Mucosa of descending colon (tissue), 3 donors: ENCODE data around the gene PPP6R2. TPM values are rescaled to one million over a fixed set of nuclear protein-coding genes. Genes with fewer than 3 reads are reported as not detected.

Source experiments
- ATAC-seq: fragments of 200-7000 bp; cut with Tn5 transposase; one replicate; pipeline ENCODE4 v1.9.1; 2020; ENCODE audit warnings: mild to moderate bottlenecking, moderate library complexity
- DNase-seq, 3 donors: peaks; one replicate each; pipeline ENCODE4 v3.0.0-alpha.2; 2020
- H3K36me3 ChIP-seq: fragments of 200-600 bp; one replicate; pipeline ENCODE4 v1.8.0; 2021; ENCODE audit warnings: low read depth, mild to moderate bottlenecking
- H3K4me1 ChIP-seq: fragments of 200-600 bp; one replicate; pipeline ENCODE4 v1.8.0; 2021; ENCODE audit warnings: low read depth, mild to moderate bottlenecking
- H3K4me3 ChIP-seq: fragments of 200-600 bp; one replicate; pipeline ENCODE4 v1.8.0; 2021; ENCODE audit warnings: mild to moderate bottlenecking
- H3K9me3 ChIP-seq: fragments of 200-600 bp; one replicate; pipeline ENCODE4 v1.8.0; 2021; ENCODE audit warnings: mild to moderate bottlenecking
- intact Hi-C, 2 donors: fragments of 100-400 bp; cut with DNase I in 1 of 2; cut with micrococcal nuclease in 1 of 2; formaldehyde crosslinking; loops; one replicate each; pipeline versions ENCODE4 v1.11.0 to v1.11.1; 2022; cut with DNase I, micrococcal nuclease
- total RNA-seq, 3 donors: library from RNA; stranded (reverse); fragmentation: NEBNext Ultra II Directional in 2 of 3; extraction: Animal tissue kit (Norgen Biotek cat#: 25700) in 2 of 3; gene quantifications; one replicate each; pipeline versions ENCODE4 v1.2.1 to v1.2.4, GENCODE V29; 2021 to 2023
- TF ChIP-seq, protein P1 (sequence below): fragments of 200-600 bp; IDR thresholded peaks from one replicate; pipeline ENCODE4 v1.8.0; 2022; ENCODE audit warnings: antibody characterized with exemption, mild to moderate bottlenecking
- donor health status: DM: no; HTN: no; CAD: no; lungs with moderate emphysema.
- donor health status: DM: no; HTN: no; CAD: no.
- donor health status: DM: no; HTN: yes; CAD: no.

Gene PPP6R2
- total RNA-seq, 3 donors from 2014 or later = 54.3 to 61.7 (median 58.8) TPM

DNA sequence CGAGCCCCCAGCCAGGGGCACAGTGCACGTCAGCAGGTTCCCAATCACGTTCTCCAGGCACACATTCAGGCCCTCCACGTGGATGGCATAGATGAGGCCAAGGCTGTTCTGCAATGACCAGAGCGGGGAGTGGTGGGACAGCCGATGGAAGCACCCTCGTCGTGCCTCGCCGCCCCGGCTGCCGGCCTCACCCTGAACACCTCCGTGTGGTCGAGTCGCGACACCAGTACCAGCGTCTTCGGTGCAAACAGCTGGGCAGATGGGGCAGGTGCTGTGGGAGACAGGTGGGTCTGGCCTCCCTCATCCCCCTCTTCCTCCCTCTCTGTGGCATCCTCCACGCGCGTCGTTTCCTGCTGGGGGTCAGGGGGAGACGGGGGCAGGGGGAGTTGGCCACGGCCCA lies 124.2 kb downstream of the PPP6R2 start:
- intact Hi-C loops = no loop called here
- H3K9me3 ChIP-seq = no peaks in the 10 kb centered on the region
- TF ChIP-seq, protein P1, sequence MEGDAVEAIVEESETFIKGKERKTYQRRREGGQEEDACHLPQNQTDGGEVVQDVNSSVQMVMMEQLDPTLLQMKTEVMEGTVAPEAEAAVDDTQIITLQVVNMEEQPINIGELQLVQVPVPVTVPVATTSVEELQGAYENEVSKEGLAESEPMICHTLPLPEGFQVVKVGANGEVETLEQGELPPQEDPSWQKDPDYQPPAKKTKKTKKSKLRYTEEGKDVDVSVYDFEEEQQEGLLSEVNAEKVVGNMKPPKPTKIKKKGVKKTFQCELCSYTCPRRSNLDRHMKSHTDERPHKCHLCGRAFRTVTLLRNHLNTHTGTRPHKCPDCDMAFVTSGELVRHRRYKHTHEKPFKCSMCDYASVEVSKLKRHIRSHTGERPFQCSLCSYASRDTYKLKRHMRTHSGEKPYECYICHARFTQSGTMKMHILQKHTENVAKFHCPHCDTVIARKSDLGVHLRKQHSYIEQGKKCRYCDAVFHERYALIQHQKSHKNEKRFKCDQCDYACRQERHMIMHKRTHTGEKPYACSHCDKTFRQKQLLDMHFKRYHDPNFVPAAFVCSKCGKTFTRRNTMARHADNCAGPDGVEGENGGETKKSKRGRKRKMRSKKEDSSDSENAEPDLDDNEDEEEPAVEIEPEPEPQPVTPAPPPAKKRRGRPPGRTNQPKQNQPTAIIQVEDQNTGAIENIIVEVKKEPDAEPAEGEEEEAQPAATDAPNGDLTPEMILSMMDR = no peak
- ATAC-seq = no peak
- H3K36me3 ChIP-seq = peaks cover 19% of the 10 kb centered on the region
- no peak overlapping the region for H3K4me3 ChIP-seq
- H3K4me1 ChIP-seq = peaks cover 36% of the 10 kb centered on the region
- DNase-seq = no peak

DNA sequence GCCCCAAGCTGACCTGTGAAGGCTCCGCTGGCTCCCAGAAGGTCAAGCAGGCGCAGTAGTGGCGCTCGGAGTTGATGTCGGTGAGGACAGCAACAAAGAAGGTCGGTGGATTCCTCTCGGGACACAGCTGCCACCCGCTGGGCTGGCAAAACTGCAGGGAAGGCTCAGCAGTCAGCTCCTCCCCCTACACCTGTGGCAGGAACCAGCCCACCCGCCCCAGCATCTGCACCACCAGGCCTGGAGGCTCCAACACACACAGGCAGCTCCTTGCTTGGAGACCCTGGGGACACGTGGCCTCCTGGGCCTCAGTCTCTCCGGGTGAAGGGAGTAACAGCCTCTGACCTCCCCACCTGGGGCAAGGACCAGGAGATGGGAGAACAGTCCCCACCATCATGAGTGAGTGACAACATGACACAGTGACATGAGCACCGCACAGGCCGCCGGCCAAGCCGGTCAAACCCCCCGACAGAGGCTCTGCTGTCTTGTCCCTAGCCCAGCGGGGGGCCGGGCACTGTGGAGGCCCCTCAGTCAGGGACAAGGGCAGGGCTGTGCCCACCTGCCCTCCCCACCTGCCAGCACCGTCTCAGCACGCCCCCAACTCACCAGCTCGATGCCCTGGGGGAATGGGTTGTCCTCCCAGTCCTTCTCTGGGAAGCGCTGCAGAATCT lies 124.8 kb downstream of the PPP6R2 start:
- Histone ChIP-seq H3K4me3 (no peak overlapping the region), H3K9me3 (no peaks in the 10 kb centered on the region), H3K4me1 (peaks cover 42% of the 10 kb centered on the region), H3K36me3 (peaks cover 16% of the 10 kb centered on the region)
- no peak for ATAC-seq
- DNase-seq = no peak
- TF ChIP-seq, protein P1 = no peak
- intact Hi-C loops = no loop called here

DNA sequence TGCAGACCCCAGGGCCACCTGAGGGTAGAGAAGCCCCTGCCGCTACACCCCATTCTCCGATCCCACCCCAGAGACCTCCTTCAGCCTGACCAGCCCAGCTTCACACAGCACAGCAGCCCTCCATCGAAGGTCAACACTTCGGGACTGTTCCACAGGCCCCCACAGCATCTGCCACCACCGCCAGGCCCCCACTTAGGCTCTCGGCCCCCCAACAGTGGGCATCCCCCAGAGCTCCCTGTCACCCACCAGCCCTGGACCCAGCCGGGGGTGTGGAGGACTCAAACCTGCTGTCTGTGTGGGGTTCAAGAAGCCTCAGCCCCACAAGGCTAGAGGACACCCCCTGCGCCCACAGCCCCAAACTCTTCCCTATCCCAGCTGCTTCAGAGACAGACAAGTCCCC lies 125.5 kb downstream of the PPP6R2 start:
- no peak for ATAC-seq
- H3K4me1 ChIP-seq = peaks cover 49% of the 10 kb centered on the region
- intact Hi-C loops = no loop called here
- TF ChIP-seq, protein P1 = no peak
- no peaks in the 10 kb centered on the region for H3K9me3 ChIP-seq
- no peak overlapping the region for H3K4me3 ChIP-seq
- no peak for DNase-seq
- H3K36me3 ChIP-seq = peaks cover 16% of the 10 kb centered on the region

DNA sequence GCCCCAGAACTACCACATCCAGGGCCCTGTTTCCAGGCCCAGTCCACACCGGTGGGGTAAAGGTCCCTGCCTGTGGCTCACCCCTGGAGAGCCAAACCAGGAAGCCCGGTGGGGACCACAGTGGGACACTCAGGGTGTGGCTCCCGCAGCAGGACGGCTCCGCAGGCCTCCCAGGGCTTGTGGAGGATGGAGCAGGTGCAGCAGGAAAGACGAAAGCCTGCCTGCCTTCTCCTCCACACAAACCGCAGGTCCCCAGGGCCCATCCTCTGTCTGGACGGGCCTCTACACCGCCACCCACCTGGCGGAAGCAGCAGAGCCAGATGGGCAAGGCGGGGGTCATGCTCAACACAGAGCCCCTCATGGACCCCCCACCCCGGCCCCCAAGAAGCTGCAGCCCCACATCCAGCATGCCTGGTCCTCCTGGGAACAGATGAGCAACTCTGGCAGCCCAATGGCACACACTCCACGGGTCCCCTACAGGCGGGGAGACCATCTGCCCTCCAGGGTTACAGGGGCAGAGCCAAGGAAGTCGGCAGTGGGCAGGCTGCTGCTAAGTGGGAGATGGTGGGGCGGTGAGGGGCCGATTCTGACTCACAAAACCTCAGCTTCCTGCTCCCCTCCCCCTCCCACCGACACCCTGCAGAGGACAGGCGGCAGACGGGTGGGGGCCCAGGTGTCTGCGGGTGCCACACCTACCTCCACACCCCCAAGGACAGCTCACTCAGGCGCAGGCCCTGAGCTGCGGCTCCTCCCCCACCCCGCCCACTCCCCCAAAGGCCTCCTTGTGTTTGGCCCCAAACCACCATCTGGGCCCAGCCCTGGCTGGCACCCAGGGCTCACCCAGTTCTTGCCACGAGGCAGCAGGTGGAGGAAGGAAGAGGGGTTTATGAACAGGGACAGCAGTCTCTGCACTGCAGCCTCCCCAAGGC lies 126.5 kb downstream of the PPP6R2 start:
- Histone ChIP-seq H3K4me3 (no peak overlapping the region), H3K4me1 (peaks cover 53% of the 10 kb centered on the region), H3K36me3 (peaks cover 10% of the 10 kb centered on the region), H3K9me3 (no peaks in the 10 kb centered on the region)
- DNase-seq (peak; percentile 93 to 98 (median 96)), ATAC-seq (peak; percentile 85)
- TF ChIP-seq, protein P1 = no peak
- intact Hi-C loops = no loop called here

DNA sequence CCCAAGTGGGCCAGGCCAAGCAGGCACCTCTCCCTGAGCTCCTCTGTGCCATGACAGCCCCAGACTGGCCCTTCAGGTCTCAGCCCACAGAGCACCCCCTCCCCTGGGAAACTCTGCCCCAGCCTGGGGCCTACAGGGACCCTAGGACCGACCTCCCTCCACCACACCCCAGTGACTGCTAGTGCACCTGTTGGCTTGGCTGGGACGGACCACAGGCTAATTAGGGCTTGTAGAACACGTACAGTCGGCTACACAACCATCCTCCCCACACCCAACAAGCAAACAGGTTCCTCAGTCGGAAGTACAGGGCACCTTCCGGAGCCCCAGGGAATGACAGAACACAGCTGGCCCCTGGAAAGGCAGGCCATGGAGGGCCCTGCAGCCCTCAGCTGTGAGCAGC lies 127.4 kb downstream of the PPP6R2 start:
- Histone ChIP-seq H3K9me3 (no peaks in the 10 kb centered on the region), H3K4me3 (no peak overlapping the region), H3K4me1 (peaks cover 56% of the 10 kb centered on the region), H3K36me3 (peaks cover 10% of the 10 kb centered on the region)
- TF ChIP-seq, protein P1 = no peak
- ATAC-seq = peak; percentile 64
- intact Hi-C loops = no loop called here
- DNase-seq = peak; percentile 64 to 83 (median 72)
